BLaER1 (cell line): ENCODE measurements around the gene ALG12.
"Not testable (repeated sequence)": the region's sequence is repeated elsewhere in the genome, so short reads cannot be mapped to it uniquely, and the experiment has no call there.

Source experiments
- H3K27ac ChIP-seq: shearing (Covaris generic); formaldehyde crosslinking; 2 replicates; pipeline ENCODE4 v1.8.1; 2022
- H3K27me3 ChIP-seq: shearing (Covaris generic); formaldehyde crosslinking; 2 replicates; pipeline ENCODE4 v1.8.1; 2022
- H3K36me3 ChIP-seq: shearing (Covaris generic); formaldehyde crosslinking; 2 replicates; pipeline ENCODE4 v1.8.1; 2022
- H3K4me1 ChIP-seq: shearing (Covaris generic); formaldehyde crosslinking; 2 replicates; pipeline ENCODE4 v1.8.1; 2022
- H3K4me2 ChIP-seq: shearing (Covaris generic); formaldehyde crosslinking; 2 replicates; pipeline ENCODE4 v1.8.1; 2022
- H3K4me3 ChIP-seq: shearing (Covaris generic); formaldehyde crosslinking; 2 replicates; pipeline ENCODE4 v1.8.1; 2022
- H3K9ac ChIP-seq: shearing (Covaris generic); formaldehyde crosslinking; 2 replicates; pipeline ENCODE4 v1.8.1; 2022
- H3K9me3 ChIP-seq: shearing (Covaris generic); formaldehyde crosslinking; 2 replicates; pipeline ENCODE4 v1.8.1; 2022
- H4K20me1 ChIP-seq: shearing (Covaris generic); formaldehyde crosslinking; 2 replicates; pipeline ENCODE4 v1.8.1; 2022
- Cebpa-rat ChIP-seq: shearing (Covaris generic); IDR thresholded peaks from 2 replicates; pipeline ENCODE4 v1.8.1; 2022

Gene ALG12

DNA sequence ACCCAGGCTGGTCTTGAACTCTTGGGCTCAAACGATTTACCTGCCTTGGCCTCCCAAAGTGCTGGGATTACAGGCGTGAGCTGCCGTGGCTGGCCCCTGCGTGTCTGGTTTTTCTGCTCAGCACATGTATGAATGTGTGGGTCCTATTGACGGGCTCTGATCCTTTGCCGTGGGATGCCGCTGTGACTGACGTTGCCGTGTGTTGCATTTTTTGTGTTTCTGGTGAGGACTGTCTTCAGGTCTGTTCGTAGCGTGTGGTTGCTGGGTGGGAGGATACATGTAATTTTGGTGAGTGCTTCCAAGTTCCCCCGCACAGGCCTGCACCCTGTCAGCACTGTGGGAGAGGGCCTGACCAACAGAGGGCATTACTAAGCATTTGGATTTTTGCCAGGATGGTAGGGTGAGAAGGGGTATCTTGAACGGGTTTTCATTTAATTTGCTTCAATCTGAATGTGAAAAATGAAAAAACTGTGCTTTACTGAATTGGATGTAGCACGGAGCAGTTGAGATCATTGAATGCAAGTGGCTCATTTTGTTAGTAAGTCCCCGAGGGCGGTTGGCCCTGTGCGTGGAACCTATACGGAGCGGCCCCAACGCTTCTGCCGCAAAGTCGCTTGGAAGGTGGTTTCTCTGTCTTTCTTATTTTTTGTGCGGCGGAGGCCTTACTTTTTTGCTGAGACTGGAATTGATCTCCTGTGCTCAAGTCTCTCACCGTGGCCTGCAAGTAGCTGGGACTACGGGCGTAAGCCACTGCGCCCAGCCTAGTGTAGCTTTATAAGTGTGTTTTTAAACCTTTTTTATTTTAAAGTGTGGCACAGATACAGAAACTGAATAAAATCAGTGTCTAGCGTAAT, 56.4 kb downstream of the ALG12 start:
- Histone ChIP-seq H3K36me3 (peaks cover 93% of the 10 kb centered on the region), H3K27me3 (no peaks in the 10 kb centered on the region), H3K27ac (no peak overlapping the region), H4K20me1 (peaks cover 98% of the 10 kb centered on the region), H3K4me3 (no peak overlapping the region), H3K9me3 (peaks cover 63% of the 10 kb centered on the region), H3K4me2 (no peak overlapping the region), H3K4me1 (peaks cover 22% of the 10 kb centered on the region), H3K9ac (no peak overlapping the region)
- no peak for TF ChIP-seq Cebpa-rat

- TF ChIP-seq Cebpa-rat: no peak
- Histone ChIP-seq H3K4me1 (peaks cover 44% of the 10 kb centered on the region), H3K4me2 (peak overlapping the region; percentile 39; the same call in 1 of the 2 replicates), H3K27ac (no peak overlapping the region), H3K27me3 (no peaks in the 10 kb centered on the region), H3K9ac (no peak overlapping the region), H3K4me3 (no peak overlapping the region), H3K36me3 (peaks cover 74% of the 10 kb centered on the region), H3K9me3 (peaks cover 33% of the 10 kb centered on the region), H4K20me1 (peaks cover 98% of the 10 kb centered on the region)
These were observed 59.4 kb downstream of the ALG12 start for GRCh38 chr22:49858827-49859226.

GRCh38 chr22:49856766-49857618, 61.2 kb downstream of the ALG12 start:
- H3K9me3 ChIP-seq: peaks cover 14% of the 10 kb centered on the region
- H3K4me3 ChIP-seq: no peak overlapping the region
- H3K4me2 ChIP-seq: peak overlapping the region; percentile 33; the same call in 1 of the 2 replicates
- TF ChIP-seq Cebpa-rat: no peak
- peaks cover 79% of the 10 kb centered on the region for H4K20me1 ChIP-seq
- no peak overlapping the region for H3K27ac ChIP-seq
- H3K36me3 ChIP-seq: peaks cover 56% of the 10 kb centered on the region
- H3K9ac ChIP-seq: no peak overlapping the region
- H3K27me3 ChIP-seq: no peaks in the 10 kb centered on the region
- H3K4me1 ChIP-seq: peaks cover 54% of the 10 kb centered on the region

- H3K27me3 ChIP-seq: peaks cover 5% of the 10 kb centered on the region
- peaks cover 49% of the 10 kb centered on the region for H3K36me3 ChIP-seq
- TF ChIP-seq Cebpa-rat: no peak
- no peak overlapping the region for H3K4me3 ChIP-seq
- H3K4me2 ChIP-seq: peak overlapping the region; percentile 93
- H3K9me3 ChIP-seq: peaks cover 8% of the 10 kb centered on the region
- peaks cover 61% of the 10 kb centered on the region for H3K4me1 ChIP-seq
- H4K20me1 ChIP-seq: peaks cover 73% of the 10 kb centered on the region
- H3K9ac ChIP-seq: 0 out of 2 replicates have a peak overlapping the region, but pooled peaks have one; percentile 97
- 0 out of 2 replicates have a peak overlapping the region, but pooled peaks have one; percentile 1 for H3K27ac ChIP-seq
These were observed 61.9 kb downstream of the ALG12 start for GRCh38 chr22:49856343-49856742.

- H3K4me3 ChIP-seq: peak overlapping the region; percentile 97
- H3K27ac ChIP-seq: peak overlapping the region; percentile 96; the same call in 1 of the 2 replicates
- peaks cover 15% of the 10 kb centered on the region for H3K27me3 ChIP-seq
- TF ChIP-seq Cebpa-rat: no peak
- peaks cover 42% of the 10 kb centered on the region for H3K36me3 ChIP-seq
- peaks cover 63% of the 10 kb centered on the region for H4K20me1 ChIP-seq
- H3K4me2 ChIP-seq: peak overlapping the region; percentile 93
- H3K9ac ChIP-seq: peak overlapping the region; percentile 97
- peaks cover 66% of the 10 kb centered on the region for H3K4me1 ChIP-seq
- H3K9me3 ChIP-seq: peaks cover 4% of the 10 kb centered on the region; the same call in 1 of the 2 replicates
These were observed 62.9 kb downstream of the ALG12 start for GRCh38 chr22:49855251-49855911.

DNA sequence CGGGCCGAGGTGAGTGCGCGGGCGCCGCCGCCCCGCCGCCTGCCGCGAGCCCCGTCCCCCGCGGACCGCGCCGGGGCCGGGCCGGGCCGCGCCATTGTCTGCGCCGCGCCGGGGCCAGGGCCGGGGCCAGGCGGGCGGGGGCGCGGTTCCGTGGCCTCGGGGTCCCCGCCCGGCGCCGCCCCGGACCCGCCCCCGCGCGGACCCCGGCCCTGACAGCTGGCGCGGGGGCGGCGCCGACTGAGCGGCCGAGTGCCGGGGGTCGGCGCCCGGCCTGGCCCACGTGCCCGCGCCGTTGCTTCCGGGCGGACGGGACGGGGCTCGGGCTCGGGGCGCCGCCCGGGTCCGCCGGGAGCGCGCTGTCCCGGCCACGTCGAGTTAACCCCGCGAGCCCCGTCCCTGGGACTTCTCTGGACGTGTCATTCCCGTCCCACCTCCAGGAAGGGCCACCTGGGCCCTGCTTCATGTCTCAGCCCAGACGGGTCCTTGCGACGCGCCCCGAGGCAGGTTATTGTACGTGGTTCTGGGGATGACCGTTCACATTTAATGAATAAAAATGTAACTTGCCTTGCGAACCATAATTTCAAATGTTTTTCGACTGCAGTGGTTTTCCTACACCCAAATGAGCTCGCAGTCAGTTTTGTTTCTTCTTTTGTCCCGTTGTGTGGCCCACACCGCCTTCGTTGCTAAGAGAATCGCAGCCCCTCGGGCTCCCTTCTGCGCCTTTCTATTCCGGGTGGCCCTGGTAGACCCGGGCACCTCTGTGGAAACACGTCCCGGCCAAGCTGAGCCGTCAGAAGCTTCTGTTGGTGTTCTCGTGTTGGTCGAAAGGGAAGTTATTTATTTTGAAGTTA, 64.0 kb downstream of the ALG12 start:
- H3K27me3 ChIP-seq: peaks cover 26% of the 10 kb centered on the region
- H3K4me2 ChIP-seq: peak overlapping the region; percentile 93
- peak overlapping the region; percentile 97 for H3K9ac ChIP-seq
- no peak for TF ChIP-seq Cebpa-rat
- H3K4me1 ChIP-seq: peaks cover 78% of the 10 kb centered on the region
- H3K9me3 ChIP-seq: peaks cover 4% of the 10 kb centered on the region; the same call in 1 of the 2 replicates
- H3K36me3 ChIP-seq: peaks cover 31% of the 10 kb centered on the region
- peak overlapping the region; percentile 96 for H3K27ac ChIP-seq
- peaks cover 52% of the 10 kb centered on the region for H4K20me1 ChIP-seq
- H3K4me3 ChIP-seq: peak overlapping the region; percentile 97

GRCh38 chr22:49852898-49853894, 65.0 kb downstream of the ALG12 start, which contains the start of gene ZBED4:
TSS of gene ZBED4 (plus strand) at chr22:49853844. CDS start at chr22:49883663, 29,819 bp downstream.
- Histone ChIP-seq H3K36me3 (peaks cover 21% of the 10 kb centered on the region), H3K27me3 (peaks cover 37% of the 10 kb centered on the region), H3K27ac (peak within 1 kb of the TSS; percentile 100), H3K9me3 (no peaks in the 10 kb centered on the region), H3K9ac (peak within 1 kb of the TSS; percentile 97), H3K4me1 (peaks cover 79% of the 10 kb centered on the region), H3K4me3 (peak within 1 kb of the TSS; percentile 97), H3K4me2 (peak within 1 kb of the TSS; percentile 98), H4K20me1 (peaks cover 47% of the 10 kb centered on the region)
- TF ChIP-seq Cebpa-rat: no peak

DNA sequence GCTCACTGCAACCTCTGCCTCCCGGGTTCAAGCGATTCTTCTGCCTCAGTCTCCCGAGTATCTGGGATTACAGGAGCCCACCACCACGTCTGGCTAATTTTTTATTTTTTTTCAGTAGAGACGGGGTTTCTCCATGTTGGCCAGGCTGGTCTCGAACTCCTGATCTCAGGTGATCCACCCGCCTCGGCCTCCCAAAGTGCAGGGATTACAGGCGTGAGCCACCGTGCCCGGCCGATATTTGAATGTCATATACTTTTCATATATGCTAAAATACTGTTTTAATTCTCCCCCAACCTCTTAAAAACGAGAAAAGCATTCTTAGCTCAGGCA, 65.7 kb downstream of the ALG12 start:
- Histone ChIP-seq H3K27me3 (peaks cover 43% of the 10 kb centered on the region), H3K36me3 (peaks cover 15% of the 10 kb centered on the region), H4K20me1 (peaks cover 45% of the 10 kb centered on the region), H3K4me1 (peaks cover 72% of the 10 kb centered on the region), H3K4me3 (peak overlapping the region; percentile 78), H3K27ac (peak overlapping the region; percentile 100), H3K4me2 (peak overlapping the region; percentile 98), H3K9ac (peak overlapping the region; percentile 95)
- not testable (repeated sequence) for H3K9me3 ChIP-seq
